Measurements from ENCODE around the gene NEDD4L.
"Not testable (repeated sequence)": the region's sequence is repeated elsewhere in the genome, so short reads cannot be mapped to it uniquely, and the experiment has no call there.

NEDD4L gene

GRCh38 chr18:58043491-58044369 is at the start of gene NEDD4L:
NEDD4L (plus strand) TSS chr18:58044226; CDS start chr18:58044661, 435 bp downstream.
- DNase-seq (ENCODE audit: low read depth, low spot score), result peak; percentile 46

GRCh38 chr18:57995331-57995730 is 48.7 kb upstream of the NEDD4L start:
- no peak for DNase-seq (ENCODE audit: low read depth, low spot score)

- not testable (repeated sequence) for DNase-seq (ENCODE audit: low read depth, low spot score)
Observed at GRCh38 chr18:57996894-57997293, 47.1 kb upstream of the NEDD4L start.

GRCh38 chr18:57997820-57998219 is 46.2 kb upstream of the NEDD4L start:
- DNase-seq (ENCODE audit: low read depth, low spot score), result no peak

GRCh38 chr18:57998461-57998860 is 45.6 kb upstream of the NEDD4L start:
- no peak for DNase-seq (ENCODE audit: low read depth, low spot score)

GRCh38 chr18:58004317-58004716 is 39.7 kb upstream of the NEDD4L start:
- no peak for DNase-seq (ENCODE audit: low read depth, low spot score)

- DNase-seq (ENCODE audit: low read depth, low spot score), result no peak
Observed at GRCh38 chr18:58005011-58005410, 39.0 kb upstream of the NEDD4L start.

GRCh38 chr18:58005885-58006523 is 38.0 kb upstream of the NEDD4L start:
- DNase-seq (ENCODE audit: low read depth, low spot score), result no peak

- DNase-seq (ENCODE audit: low read depth, low spot score), result no peak
Observed at GRCh38 chr18:58009166-58009565, 34.9 kb upstream of the NEDD4L start.

- no peak for DNase-seq (ENCODE audit: low read depth, low spot score)
Observed at GRCh38 chr18:58010265-58010664, 33.8 kb upstream of the NEDD4L start.

GRCh38 chr18:58012356-58012755 is 31.7 kb upstream of the NEDD4L start:
- DNase-seq (ENCODE audit: low read depth, low spot score), result no peak

GRCh38 chr18:58013241-58014211 is 30.5 kb upstream of the NEDD4L start:
- DNase-seq (ENCODE audit: low read depth, low spot score), result no peak

- DNase-seq (ENCODE audit: low read depth, low spot score), result no peak
Observed at GRCh38 chr18:58015065-58015780, 28.8 kb upstream of the NEDD4L start.

- DNase-seq (ENCODE audit: low read depth, low spot score), result no peak
Observed at GRCh38 chr18:58017267-58017666, 26.8 kb upstream of the NEDD4L start.

GRCh38 chr18:58020567-58021107 is 23.4 kb upstream of the NEDD4L start:
- DNase-seq (ENCODE audit: low read depth, low spot score), result no peak

- DNase-seq (ENCODE audit: low read depth, low spot score), result no peak
Observed at GRCh38 chr18:58021504-58021903, 22.5 kb upstream of the NEDD4L start.

- no peak for DNase-seq (ENCODE audit: low read depth, low spot score)
Observed at GRCh38 chr18:58023108-58023507, 20.9 kb upstream of the NEDD4L start.

GRCh38 chr18:58024139-58024538 is 19.9 kb upstream of the NEDD4L start:
- DNase-seq (ENCODE audit: low read depth, low spot score), result no peak

- no peak for DNase-seq (ENCODE audit: low read depth, low spot score)
Observed at GRCh38 chr18:58025205-58025604, 18.8 kb upstream of the NEDD4L start.

- no peak for DNase-seq (ENCODE audit: low read depth, low spot score)
Observed at GRCh38 chr18:58025733-58026132, 18.3 kb upstream of the NEDD4L start.

- no peak for DNase-seq (ENCODE audit: low read depth, low spot score)
Observed at GRCh38 chr18:58026395-58026794, 17.6 kb upstream of the NEDD4L start.

Measured in smooth muscle cell of the brain vasculature (primary cell).